ENCODE measurements around the gene LRIG1.

Gene LRIG1

DNA sequence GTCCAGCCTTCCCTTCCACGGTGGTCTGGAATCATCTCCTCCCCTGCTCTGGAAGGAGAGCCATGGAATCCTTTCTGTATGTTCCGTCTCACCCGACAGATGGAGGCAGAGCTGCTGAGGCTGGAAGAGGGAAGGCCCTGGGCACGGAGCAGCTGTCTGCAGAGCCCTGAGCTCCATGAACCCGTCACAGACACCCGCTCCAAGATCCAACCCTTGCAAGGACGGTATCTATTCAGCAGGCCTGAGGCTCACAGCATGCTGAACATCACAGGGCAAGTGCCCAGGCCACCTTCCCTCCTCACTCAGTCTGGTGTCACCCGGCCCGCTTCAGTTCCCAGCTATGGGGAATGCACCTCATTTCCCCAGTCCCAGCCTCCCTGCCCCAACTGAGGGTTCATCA is 103.9 kb downstream of the LRIG1 start:
- TF ChIP-seq, protein P1, sequence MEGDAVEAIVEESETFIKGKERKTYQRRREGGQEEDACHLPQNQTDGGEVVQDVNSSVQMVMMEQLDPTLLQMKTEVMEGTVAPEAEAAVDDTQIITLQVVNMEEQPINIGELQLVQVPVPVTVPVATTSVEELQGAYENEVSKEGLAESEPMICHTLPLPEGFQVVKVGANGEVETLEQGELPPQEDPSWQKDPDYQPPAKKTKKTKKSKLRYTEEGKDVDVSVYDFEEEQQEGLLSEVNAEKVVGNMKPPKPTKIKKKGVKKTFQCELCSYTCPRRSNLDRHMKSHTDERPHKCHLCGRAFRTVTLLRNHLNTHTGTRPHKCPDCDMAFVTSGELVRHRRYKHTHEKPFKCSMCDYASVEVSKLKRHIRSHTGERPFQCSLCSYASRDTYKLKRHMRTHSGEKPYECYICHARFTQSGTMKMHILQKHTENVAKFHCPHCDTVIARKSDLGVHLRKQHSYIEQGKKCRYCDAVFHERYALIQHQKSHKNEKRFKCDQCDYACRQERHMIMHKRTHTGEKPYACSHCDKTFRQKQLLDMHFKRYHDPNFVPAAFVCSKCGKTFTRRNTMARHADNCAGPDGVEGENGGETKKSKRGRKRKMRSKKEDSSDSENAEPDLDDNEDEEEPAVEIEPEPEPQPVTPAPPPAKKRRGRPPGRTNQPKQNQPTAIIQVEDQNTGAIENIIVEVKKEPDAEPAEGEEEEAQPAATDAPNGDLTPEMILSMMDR (IDR thresholded peaks at IDR 0.05; ENCODE audit: low read depth, low read length), result no peak
- DNase-seq (ENCODE audit: extremely low read depth, low read depth), result no peak

DNA sequence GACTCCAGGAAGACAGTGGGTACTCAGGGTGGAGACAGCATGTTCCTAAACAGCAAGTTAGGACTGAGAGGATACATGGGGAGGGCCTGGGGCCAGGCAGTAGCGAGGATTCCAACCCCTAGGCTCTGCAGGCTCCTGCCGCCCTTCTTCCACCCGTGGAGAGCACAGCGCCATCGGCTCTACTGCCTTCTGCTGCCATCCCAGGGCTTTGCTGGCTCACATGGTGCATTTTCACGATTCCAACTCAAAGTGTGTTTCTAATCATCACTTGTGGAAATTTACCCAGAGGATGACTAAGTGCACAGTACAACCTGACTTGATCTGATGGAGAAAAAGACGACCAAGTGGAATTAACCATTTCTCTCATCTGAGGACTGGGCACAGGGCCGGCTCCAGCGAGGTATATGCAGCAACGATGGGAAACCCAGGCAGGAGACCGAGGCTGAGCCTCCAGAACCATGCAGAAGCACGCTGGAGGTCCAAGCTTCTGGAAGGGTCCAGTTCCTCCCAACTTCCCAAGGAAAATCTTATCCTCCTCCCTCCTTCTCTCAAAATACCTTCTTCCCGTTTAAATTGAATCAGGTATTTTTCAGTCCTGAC is 104.6 kb downstream of the LRIG1 start:
- TF ChIP-seq, protein P1 (IDR thresholded peaks at IDR 0.05; ENCODE audit: low read depth, low read length), result no peak
- DNase-seq (ENCODE audit: extremely low read depth, low read depth), result no peak

DNA sequence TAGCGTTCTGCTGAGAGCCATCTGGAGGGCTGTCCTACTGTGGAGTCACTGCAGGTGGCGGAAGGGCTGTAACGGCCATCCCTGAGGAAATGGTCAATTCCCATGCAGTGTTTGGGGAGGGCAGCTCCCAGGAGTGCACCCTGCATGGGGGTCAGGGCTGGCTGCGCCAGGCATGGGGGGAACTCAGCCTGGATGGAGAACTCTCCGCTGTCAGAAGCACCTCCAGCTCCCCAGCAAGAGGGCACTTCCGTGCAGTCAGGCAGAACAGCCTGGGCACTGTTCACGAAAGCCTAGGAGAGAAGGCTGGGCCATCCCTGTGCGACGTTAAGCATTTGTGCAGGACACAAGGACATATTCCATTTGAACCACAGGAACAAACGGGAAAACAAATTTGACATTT is 105.2 kb downstream of the LRIG1 start:
- DNase-seq (ENCODE audit: extremely low read depth, low read depth), result no peak

DNA sequence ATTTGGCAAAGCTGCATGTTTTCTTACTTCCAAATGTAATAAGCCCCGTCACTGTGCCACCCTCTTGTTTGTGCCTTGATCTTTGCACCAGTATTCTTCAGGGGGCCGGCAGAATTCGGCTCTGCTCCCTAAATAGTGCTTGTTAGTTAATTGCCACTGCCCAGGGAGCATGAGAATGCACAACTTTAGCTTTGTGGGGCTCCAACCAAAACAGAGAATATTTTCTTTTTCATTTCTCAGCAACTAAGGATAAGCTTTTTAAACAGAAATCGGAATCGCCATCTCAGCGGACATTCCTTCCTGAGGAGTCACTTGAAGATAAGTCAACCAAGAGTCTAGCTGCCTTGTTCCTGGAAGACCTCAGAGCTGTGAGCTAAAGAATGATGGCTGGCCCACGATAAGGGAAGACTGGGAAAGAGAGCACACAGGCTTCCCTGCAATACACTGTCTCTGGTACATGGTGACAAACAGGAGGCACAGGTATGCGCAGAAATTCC is 106.0 kb downstream of the LRIG1 start:
- TF ChIP-seq, protein P1 (IDR thresholded peaks at IDR 0.05; ENCODE audit: low read depth, low read length), result no peak
- no peak for DNase-seq (ENCODE audit: extremely low read depth, low read depth)

More for the DNA sequence above, 105.2 kb downstream of the LRIG1 start:
- TF ChIP-seq, protein P1 (IDR thresholded peaks at IDR 0.05; ENCODE audit: low read depth, low read length), result no peak

DNA sequence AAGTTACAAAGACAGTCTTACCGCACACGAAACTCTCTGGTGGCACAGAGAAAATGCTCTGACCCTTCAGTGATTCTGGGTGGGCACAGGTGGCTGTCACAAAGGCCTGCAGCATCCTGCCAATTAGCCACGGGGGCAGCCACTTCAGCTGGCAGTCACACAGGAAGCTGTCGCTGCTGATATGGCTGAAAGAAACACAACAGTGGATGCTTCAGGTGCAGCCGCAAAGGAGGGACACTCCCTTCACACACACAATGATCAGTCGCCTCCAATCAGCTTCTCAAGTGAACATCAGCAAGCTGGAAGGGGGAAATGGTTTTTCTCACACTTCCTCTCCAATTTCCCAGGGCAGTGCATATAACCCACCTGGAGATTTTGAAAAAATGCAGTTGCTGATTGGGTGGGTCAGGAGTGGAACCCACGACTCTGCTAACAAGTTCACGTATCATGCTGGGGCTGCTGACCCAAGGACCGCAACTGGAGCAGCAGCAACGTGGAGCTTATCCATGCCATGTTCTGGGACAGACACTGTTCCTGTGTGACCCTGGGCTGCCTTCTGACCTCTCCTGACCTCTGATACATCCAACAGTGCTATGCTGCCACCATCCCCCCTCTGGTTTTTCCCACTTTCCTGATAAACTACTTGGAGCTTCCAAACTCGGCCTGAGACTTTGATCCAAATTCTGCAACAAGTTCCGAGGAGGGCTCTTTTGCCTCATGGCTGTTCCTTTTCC is 106.6 kb downstream of the LRIG1 start:
- TF ChIP-seq, protein P1 (IDR thresholded peaks at IDR 0.05; ENCODE audit: low read depth, low read length), result no peak
- no peak for DNase-seq (ENCODE audit: extremely low read depth, low read depth)

DNA sequence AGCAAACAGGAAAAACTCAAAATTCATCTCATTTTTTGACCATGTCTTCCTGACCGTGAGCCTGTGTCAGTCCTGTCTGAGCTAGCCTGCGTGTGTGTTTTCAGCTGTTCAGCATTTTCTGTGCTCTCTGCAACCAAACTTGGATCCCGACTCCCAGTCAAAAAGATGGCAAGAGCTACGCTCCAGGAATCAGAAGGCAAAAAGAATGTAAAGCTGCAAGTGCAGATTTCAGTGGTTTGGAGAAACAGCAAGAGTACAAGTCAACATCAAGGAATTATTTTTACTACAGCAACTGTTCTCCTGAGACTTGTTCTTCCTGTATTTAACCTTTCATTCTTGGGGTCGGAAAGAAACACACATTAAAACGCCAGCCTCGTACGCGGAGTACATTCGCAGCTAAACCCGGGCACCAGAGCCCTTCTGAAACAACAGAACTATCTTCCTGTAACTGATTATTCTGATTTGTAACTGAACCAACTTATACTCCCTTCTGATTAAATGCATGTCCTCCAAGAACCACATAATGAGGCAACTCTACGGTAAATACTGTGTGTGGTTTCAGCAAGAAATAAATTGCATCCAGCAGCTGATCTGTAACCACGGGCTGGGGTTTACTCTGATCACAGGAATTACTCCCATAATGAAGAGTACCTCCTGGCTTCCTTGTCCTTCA is 107.4 kb downstream of the LRIG1 start:
- DNase-seq (ENCODE audit: extremely low read depth, low read depth), result peak; percentile 59

More for the DNA sequence above, 107.4 kb downstream of the LRIG1 start:
- TF ChIP-seq, protein P1 (IDR thresholded peaks at IDR 0.05; ENCODE audit: low read depth, low read length), result no peak
